GM18499 (cell line): ENCODE measurements around the gene FAIM2.

Source experiments
- ATAC-seq: cut with Tn5 transposase; IDR thresholded peaks from one replicate; pipeline ENCODE4 v1.9.1; 2021; ENCODE audit warnings: moderate number of reproducible peaks; ENCODE audit not compliant: insufficient read depth, unreplicated experiment

Gene FAIM2

DNA sequence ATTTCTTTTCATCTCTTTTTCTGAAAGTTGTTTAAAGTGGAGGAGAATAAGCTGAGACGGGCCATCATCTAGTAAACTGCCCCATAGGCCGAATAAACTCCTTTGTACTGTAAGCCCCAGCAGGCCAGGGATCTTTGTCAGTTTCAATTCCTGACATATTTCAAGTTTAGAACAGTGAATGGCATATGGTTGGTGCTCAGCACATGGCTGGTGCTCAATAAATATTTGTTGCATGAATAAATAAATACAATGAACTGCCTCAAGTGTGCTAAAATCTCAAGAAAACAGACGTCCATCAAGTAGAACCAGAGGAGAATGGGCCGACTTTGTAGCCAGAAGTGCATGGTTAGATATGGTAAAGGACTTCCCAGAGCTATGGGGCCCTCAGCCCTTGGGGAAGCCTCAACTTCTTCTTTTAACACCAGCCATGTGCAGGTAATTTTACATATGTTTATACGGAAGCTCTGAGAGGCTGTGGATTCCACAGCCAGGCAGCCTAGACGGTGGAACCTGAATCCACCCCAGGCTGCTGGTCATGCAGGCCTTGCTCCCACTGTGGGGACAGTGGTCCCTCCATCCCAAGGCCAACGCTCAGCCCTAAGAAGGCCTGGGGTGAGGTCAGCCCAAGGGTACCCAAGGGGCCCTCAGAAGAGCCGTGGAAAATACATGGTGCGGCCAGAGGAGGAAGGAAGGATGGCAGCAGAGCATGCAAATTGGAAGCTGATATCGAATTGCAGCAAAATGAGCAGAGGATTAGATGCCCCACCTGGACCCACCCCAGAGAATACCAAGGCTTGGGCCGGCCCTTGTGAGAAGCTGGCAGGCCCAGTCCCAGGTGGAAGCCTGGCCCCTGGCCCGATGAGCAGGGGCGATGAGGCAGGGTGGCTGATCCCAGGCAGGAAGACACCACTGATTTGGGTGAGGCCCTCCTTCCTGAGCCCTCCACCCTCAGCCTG lies 38.1 kb upstream of the FAIM2 start:
- ATAC-seq = no peak

DNA sequence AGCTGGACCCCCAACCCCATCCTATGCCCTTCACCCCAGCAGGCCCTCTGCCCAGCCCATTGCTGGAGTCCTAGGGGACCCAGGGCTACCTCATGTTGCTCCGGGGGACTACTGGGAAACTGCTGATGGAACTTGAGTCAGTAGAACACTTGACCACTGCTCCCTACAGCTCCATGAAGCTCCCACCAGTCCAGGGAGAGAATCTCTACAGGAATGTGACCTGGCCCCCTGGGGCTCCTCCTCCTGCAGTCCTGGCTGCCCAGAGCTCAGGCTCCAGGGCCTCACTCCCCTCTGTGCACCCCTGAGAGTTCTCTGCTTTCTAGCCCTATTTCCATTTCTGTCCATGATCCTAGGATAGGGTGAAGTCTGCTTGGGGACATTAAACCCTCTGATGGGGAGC lies 36.0 kb upstream of the FAIM2 start:
- ATAC-seq = no peak

DNA sequence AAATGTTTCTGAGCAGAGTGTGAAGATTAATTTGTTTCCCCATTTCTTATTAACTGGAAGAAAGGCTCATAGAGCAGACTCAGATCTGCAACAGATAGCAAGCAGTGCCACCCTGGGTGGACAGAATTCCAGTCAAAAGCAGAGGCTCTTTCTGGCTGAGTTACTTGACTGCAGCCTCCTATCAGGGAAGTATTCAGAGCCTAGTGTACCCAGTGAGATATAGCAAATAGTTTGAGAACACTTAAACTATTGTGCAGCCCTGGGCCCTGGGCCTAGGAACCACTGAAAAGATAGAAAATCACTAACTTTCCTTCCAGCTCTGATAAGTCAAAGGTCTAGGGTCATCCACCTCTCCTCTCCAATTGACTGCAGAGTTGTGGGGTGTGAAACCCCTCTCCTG lies 35.6 kb upstream of the FAIM2 start:
- no peak for ATAC-seq

DNA sequence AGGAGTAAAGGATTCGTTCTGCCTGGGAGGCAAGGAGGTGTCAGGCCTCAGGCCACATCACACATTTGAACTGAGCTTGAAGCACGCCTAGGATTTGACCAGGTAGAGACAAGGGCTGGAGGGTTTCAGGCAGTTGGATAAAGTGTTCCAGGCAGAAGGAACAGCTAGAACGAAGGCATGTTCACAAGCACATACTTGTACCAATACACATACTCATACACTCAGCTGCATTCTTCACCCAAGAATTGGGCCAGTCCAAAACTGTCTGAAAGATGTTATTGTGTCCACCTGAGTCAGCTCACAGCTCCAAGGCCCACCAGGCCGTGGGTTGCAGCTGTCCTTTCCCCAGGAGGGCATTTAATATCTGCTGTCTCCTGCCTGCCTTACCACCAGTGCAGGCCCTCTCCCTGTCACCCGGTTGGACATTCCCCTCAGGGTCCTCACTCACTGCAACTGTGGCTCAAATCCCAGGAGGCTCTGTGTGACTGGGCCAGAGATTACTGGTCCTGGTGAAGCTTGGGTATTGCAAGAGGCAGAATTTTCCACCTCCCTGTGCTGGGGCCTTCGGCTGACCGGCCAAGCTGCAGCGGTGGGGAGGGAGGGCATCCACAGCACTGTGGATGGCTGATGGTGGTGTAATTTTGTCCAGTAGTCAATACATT lies 34.1 kb upstream of the FAIM2 start:
- ATAC-seq = no peak

DNA sequence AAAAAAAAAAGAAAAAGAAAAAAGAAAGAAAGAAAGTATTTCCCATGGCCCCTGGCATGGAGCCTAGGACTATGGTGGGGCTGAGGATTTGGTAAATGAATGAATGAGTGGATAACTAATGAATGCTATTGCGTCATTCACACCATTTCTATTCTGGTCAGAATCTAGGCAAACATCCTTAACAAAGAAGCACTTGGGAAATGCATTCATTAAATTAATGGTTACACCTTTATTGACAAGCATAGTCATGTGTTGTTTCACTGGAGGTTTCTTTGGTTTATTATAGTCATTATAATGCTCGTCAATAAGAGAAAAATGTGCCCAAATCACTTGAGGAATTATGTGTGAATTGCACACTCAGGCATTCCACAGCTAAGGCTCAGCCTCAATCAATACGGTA lies 33.2 kb upstream of the FAIM2 start:
- no peak for ATAC-seq

DNA sequence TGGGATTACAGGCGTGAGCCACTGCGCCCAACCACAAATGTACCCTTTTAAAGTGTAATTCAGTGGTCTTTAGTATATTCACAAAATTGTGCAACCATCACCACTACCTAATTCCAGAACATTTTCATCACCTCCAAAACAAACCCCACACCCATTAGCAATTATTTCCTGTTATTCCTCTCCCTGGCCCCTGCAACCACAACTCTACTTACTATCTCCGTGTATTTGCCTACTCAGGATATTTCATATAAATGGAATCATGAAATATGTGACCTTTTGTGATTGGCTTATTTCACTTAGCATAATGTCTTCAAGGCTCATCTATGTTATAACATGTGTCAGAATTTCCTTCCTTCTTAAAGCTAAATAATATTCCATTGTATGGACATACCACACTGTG lies 30.8 kb upstream of the FAIM2 start:
- no peak for ATAC-seq

DNA sequence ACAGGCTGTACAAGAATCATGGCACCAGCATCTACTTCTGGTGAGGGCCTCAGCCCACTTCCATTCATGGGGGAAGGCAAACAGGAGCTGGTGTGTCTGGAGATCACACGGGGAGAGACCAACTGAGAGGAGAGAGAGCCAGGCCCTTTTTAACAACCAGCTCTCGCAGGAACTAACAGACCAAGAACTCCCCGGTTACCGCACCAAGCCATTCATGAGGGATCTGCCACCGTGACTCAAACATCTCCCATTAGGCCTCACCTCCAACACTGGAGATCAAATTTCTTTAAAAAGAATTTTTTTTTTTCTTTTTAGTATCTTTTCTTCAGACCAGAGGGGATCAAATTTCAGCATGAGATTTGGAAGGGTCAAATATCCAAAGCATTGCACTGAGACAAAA lies 30.1 kb upstream of the FAIM2 start:
- no peak for ATAC-seq

DNA sequence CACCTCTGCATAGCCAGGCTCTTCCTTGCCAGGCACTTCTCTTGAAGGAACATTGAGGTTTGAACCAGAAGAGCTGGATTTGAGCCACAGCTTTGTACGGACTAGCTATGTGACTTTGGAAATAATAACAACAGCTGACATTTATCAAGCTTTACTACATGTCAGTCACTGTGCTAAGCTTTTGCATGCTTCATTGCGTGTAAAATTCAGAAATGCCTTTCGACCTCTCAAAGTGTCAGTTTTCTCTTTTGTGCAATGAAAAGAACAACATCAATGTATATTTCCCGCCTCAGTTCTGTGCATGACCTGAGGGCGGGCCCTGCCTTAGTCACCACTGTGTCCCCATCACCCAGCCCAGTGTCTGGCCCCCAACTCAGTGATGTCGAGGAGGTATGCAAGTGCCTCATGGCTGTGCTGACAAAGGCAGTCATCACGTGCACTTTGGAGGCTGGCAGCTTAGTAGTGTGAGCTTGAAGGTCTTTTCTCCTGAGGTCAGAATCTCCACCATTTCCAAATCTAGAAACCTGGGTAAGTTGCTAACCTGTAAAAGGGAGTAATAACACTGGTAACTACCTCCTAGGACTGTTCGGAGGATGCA lies 28.9 kb upstream of the FAIM2 start:
- ATAC-seq = no peak

DNA sequence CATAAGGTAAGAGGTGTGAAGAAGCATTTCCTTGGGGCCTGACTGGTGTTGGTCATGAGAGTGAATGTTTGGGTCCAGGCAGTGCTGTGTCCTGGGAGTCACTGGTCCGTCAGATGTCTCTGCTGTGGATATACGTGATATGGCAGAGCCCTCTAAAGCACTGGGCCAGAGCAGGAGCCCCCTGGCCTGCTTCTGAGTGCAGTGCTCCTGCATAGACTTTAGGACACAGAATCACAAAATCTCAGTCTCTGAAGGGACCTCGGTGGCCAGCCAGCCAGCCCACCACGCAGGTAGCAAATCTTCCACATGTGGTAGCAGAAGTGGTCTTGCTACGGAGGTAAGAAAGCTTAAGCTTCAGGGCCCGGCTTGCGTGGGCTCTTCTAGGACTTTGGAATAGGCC lies 28.3 kb upstream of the FAIM2 start:
- no peak for ATAC-seq

DNA sequence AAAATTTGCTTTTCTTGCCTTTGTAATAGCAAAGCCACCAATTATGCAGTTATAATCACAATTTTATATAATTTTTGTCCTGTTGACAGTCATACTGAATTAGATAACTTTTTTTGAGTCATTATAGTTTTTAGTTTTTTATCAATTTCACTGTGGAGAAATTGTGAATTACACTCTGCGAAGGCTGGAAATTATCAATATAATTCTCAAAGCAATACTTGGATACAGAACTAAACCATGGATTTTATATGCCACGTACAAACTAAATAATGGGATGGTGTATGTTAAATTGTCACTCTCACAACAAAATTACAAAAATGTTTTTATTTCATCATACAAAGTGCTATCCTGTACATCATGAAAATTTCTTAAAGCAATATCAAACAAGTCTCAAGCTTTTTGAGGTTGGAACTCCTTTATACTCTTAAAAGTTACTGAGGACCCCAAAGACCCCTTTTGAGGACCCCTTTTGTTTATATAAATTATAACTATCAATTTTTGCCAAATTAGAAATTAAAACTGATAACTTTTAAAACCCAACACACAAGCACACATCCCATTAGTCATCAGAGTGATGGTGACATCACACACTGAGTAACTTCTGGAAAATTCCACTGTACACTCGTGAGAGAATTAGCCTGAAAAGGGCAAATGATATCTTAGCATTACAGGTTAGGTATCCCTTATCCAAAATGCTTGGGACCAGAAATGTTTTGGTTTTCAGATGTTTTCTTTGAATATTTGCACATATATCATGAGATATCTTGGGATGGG lies 27.0 kb upstream of the FAIM2 start:
- no peak for ATAC-seq

DNA sequence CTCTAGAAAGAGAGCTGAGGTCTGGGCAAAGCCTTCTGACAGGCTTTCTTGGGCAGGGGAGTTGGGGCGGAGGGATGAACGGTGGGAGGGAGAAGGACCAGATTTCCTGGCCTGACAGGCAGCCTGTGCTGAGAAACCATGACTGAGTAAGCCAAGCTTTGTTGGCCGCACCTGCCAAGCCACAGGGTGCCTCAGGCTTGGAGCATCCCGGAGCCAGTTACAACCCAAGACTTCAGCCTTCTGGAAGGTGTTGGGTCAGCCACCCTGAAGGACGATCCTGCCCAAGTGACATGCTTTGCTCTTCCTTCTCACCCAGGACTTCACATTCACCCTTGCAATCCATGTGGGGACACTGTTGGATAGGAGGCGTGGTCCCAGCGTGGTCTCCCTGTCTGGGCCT lies 25.9 kb upstream of the FAIM2 start:
- no peak for ATAC-seq

DNA sequence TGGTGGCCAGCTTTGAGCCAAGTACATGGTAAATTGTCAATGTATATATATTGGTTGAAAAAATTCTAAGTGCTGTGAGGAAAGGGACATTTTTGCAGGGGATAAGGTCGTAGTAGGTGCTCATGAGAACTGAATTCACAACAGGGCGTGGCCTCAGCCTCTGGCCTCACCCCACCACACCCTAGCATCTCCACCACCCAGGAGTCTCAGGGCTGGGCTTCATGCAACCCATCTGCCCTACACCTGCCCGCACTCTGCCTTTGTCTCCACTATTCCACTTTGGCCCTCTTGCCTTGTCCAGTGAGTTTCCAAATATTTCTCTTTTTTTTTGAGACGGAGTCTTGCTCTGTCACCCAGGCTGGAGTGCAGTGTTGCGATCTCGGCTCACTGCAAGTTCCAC lies 24.8 kb upstream of the FAIM2 start:
- no peak for ATAC-seq

DNA sequence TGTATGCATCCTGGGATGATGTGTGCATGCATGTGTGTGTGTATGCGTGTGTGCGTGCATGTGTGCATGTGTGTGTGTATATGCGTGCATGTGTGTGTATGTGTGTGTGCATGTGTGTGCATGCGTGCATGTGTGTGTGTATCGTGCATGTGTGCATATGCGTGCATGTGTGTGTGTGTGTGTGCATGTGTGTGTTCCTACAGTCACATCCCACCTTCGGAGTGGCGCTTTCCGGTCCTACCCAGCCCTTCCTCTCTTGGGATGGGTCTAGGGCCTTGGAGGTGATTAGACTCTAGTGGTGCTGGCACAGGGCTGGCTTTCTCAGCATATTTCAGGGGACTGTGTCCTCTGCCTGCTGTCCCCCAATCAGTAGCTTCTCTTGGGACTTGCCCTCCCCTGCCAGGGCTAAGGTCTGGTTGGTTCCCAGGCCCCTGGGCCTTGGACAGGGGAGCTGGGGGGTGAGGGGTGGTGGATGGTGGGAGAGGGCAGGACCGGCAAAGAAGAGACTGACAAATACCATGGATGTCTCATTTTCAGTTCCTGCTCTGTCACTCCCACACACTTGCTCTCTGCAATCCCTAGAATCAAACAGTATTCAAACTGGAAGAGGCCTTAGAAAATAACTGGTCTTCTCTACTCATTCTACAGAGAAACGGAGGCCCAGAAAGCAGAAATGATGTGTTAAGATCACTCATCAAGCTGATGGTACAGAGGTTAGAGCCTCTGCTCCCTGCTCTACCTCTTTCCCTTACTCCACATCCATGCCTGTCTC lies 21.9 kb upstream of the FAIM2 start:
- ATAC-seq = no peak

DNA sequence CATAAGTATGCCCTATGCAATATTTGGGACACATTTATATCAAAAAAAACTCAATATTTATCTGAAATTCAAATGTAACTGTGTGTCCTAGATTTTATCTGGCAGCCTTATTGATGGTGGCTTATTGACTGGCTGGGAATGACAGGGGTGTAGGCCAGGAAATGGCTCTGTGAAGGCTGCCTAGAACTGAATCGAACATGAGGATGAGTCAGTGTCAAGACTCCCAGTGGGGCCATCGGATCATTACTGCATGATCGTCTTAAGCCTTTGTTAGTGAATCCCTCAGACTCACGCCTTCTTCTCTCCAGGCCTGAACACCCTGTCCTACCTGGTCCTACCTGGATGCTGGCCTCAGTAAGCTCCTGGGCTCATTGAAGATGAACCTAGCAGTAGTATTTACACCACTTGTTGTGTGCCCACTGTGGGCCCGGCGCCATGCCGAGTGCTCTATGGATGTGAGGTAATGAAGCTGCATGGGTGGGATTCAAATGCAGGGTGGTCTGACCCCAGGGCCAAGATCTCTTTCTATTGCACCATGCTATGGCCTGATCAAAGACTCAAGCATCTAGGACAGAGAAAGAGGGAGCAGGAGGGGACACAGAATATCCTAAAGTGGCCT lies 21.0 kb upstream of the FAIM2 start:
- no peak for ATAC-seq

DNA sequence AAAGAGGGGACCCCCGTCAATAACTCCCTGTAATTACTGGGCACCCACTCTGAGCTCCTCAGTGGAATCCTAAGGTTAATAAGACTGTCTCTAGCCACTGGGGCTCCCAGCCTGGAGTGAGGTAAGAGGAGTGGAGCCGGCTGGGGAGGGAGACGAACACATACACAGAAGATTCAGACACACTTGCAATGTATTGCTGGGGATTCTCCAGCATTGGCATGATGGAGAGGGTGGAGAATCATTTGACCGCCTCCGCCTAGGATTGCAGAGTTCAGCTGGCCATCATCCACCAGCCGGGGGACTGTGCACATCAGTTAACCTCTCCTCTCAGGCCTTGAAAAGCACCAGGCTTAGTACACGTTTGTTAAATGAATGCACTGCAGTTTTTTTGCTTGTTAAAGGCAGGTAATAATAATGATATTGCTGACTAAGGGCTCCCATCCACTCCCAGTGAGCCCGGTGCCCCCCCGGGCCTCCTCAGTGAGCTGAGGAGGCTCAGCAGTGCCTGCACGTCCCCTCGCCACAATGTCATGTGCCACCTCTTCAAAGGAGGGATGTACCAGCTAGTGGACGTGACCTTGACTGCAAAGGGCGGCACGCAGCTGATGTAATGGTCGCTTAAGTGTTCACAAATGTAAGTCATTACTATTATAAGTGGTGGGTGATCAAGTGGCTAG lies 20.3 kb upstream of the FAIM2 start:
- ATAC-seq = no peak

DNA sequence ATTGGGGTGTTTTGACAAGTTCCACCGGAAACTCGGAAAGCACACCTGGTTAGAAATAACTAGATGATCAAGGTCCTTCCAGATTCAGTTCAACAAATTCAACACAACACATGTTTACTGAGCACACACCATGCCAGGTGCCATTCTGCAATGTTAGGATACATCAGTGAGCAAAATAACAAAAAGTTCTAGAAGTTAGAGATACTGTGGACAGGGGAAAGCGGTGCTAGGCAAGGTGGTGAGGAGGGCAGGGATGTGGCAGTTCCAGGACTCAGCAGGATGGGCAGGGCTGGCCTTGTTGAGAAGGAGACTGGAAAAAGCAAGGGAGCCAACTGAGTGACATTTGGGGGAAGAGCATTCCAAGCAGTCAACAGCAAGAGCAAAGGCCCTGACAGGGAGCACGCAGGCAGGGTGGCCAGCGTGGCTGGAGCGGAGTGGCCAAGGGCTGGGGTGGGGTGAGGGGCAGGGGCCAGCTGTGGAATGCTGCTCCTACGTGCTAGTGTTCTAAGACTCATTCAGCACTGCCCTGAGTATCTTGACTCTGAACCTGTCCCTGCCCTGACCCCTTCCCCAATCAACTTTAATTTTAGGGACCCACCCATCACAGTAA lies 19.4 kb upstream of the FAIM2 start:
- ATAC-seq = no peak

DNA sequence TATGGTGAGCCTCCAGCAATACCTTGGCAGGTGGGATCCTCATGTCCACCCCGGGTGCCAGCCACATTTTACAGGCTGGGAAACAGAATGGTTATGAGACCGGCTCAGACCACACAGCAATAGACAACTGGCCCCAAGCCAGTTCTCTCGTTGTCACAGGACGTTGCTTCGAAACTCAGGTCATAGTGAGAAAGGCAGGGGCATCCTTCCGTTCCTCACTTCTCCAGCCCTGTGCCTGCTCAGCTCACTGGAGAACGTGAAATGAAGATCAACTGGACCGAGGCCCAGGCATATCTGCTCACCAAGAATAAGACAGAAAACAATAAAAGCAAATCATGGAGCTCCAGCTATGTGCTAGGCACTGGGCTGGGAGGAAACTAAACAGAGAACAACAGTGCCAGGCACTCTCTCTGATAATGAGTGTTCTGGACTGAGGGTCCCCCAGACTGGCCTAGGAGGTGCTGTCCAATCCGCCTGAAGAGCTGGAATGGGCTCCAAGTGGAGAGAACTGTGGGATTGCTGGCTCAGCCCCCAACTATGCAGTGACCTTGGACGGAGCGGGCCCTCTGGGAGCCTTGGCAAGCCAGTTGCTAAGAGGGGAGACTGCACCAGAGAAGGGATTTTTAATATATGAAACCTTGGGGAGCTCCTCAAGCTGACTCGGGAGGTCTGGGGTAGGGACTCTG lies 18.8 kb upstream of the FAIM2 start:
- no peak for ATAC-seq

DNA sequence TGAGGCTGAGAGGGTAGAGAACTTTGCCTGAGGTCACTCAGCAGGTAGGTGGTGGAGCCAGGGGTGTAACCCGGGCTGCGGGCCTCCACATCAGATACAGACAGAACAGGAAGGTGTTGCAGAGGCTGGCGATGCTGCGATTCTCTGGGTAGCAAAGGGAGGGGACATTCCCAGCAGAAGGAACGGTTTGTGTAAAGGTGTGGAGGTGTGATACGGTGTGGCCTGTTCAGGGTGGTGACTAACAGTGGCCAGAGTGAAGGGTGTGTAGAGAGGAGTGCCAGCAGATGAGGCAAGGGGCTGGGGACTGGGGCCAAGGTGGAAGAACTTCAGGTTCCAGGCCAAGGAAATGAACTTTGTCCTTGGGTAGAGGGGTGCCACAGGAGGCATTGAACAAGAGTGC lies 18.2 kb upstream of the FAIM2 start:
- ATAC-seq = no peak
